A549 (cell line): ENCODE measurements around the gene MYH13.

Experiments
- CTCF ChIP-seq: fragments of >200 bp; sonication (Bioruptor Twin); formaldehyde crosslinking; IDR thresholded peaks from 3 replicates; pipeline ENCODE4 v1.5.1; 2016
- NR3C1 ChIP-seq: fragments of >200 bp; sonication (Bioruptor Twin); formaldehyde crosslinking; IDR thresholded peaks from 3 replicates; pipeline ENCODE4 v1.6.1; 2017

- no peak for TF ChIP-seq NR3C1
- no peak for TF ChIP-seq CTCF
Measured at GRCh38 chr17:10415161-10415560, 42.4 kb upstream of the MYH13 start.
